OCI-LY7 (cell line): ENCODE results near the gene TBC1D23. TPM values are rescaled to one million over a fixed set of nuclear protein-coding genes. Genes with fewer than 3 reads are reported as not detected.

Experiments
- BruUV-seq: library from RNA; stranded (reverse); fragments of 400-500 nt; replicated peaks from 2 replicates; lab custom pipeline; 2021; lab: Mats Ljungman, UMichigan
- CTCF ChIA-PET: fragments of 300-600 bp; sonication (Branson Sonifier 250); formaldehyde crosslinking; loops from one replicate; lab custom pipeline; 2022; ENCODE audit warnings: antibody characterized with exemption; ENCODE audit not compliant: unreplicated experiment; lab: Charles Lee
- POLR2A ChIA-PET: fragments of 300-600 bp; sonication (Branson Sonifier 250); formaldehyde crosslinking; loops from one replicate; lab custom pipeline; 2022; ENCODE audit warnings: antibody characterized with exemption; lab: Charles Lee
- DNase-seq: peaks from one replicate; pipeline ENCODE4 v3.0.0-alpha.2; 2015; ENCODE audit warnings: low spot score
- H2AFZ ChIP-seq: fragments of 200-600 bp; sonication (generic), shearing (Covaris generic); 2 replicates; pipeline ENCODE4 v1.6.1; 2014; ENCODE audit warnings: mild to moderate bottlenecking, antibody characterized with exemption, low read length, moderate library complexity
- H3K27ac ChIP-seq: fragments of 200-600 bp; sonication (generic); 2 replicates; pipeline ENCODE4 v1.5.1; 2014; ENCODE audit warnings: mixed run types, low read depth, mild to moderate bottlenecking, moderate library complexity, low read length, inconsistent platforms; ENCODE audit not compliant: poor library complexity, severe bottlenecking
- H3K36me3 ChIP-seq: fragments of 200-600 bp; sonication (generic); 2 replicates; pipeline ENCODE4 v1.6.1; 2014; ENCODE audit warnings: mild to moderate bottlenecking, antibody characterized with exemption, low read length, moderate library complexity, mixed read lengths; ENCODE audit not compliant: insufficient read depth
- H3K4me1 ChIP-seq: fragments of 200-600 bp; sonication (generic); 2 replicates; pipeline ENCODE4 v1.5.1; 2014; ENCODE audit warnings: mild to moderate bottlenecking, low read length; ENCODE audit not compliant: insufficient read depth, poor library complexity, severe bottlenecking
- H3K4me2 ChIP-seq: fragments of 200-600 bp; sonication (generic); 2 replicates; pipeline ENCODE4 v1.6.1; 2014; ENCODE audit warnings: mild to moderate bottlenecking, low read length
- H3K4me3 ChIP-seq: fragments of 200-600 bp; sonication (generic); 2 replicates; pipeline ENCODE4 v1.5.1; 2014; ENCODE audit warnings: mild to moderate bottlenecking, low read depth, low read length; ENCODE audit not compliant: poor library complexity, severe bottlenecking
- H3K79me2 ChIP-seq: fragments of 200-600 bp; sonication (generic); 2 replicates; pipeline ENCODE4 v1.6.1; 2016; ENCODE audit warnings: low read depth, mild to moderate bottlenecking, low read length, moderate library complexity, mixed read lengths; ENCODE audit not compliant: insufficient read depth
- H3K9me2 ChIP-seq: fragments of 200-600 bp; sonication (generic); 2 replicates; pipeline ENCODE4 v1.6.1; 2016; ENCODE audit warnings: mild to moderate bottlenecking, low read length, mixed read lengths; ENCODE audit not compliant: insufficient read depth
- H3K9me3 ChIP-seq: fragments of 200-600 bp; sonication (generic); 2 replicates; pipeline ENCODE4 v1.6.1; 2014; ENCODE audit warnings: mild to moderate bottlenecking, mixed run types, low read length, mixed read lengths
- H4K20me1 ChIP-seq: fragments of 200-600 bp; sonication (generic); 2 replicates; pipeline ENCODE4 v1.6.1; 2014; ENCODE audit warnings: mild to moderate bottlenecking, antibody characterized with exemption, low read length, moderate library complexity, mixed read lengths; ENCODE audit not compliant: insufficient read depth
- EZH2phosphoT487 ChIP-seq: fragments of 200-600 bp; sonication (generic); IDR thresholded peaks from 2 replicates; pipeline ENCODE4 v1.6.1; 2018; ENCODE audit warnings: low read depth, borderline replicate concordance, mild to moderate bottlenecking, mixed run types, antibody characterized with exemption, low read length, moderate library complexity, mixed read lengths
- intact Hi-C: fragments of 100-400 bp; cut with micrococcal nuclease; formaldehyde crosslinking; loops from one replicate; pipeline ENCODE4 v1.10.0; 2022; ENCODE audit not compliant: unreplicated experiment
- total RNA-seq, 2 experiments: library from RNA; depleted of rRNA in 1 of 2; stranded (reverse); fragments of >200 nt in 1 of 2; shearing (Covaris generic) in 1 of 2; gene quantifications; 2 replicates each; pipeline ENCODE4 v1.2.3, GENCODE V29; 2014 to 2022
- TF ChIP-seq, protein P1 (sequence below): fragments of 200-600 bp; sonication (generic); conservative IDR thresholded peaks from 2 replicates; pipeline ENCODE4 v1.5.1; 2014; ENCODE audit warnings: mild to moderate bottlenecking, antibody characterized with exemption, low read length, moderate library complexity, mixed read lengths

Gene TBC1D23
- total RNA-seq, 2 experiments from 2014 or later: 12.0 to 23.4 TPM

DNA sequence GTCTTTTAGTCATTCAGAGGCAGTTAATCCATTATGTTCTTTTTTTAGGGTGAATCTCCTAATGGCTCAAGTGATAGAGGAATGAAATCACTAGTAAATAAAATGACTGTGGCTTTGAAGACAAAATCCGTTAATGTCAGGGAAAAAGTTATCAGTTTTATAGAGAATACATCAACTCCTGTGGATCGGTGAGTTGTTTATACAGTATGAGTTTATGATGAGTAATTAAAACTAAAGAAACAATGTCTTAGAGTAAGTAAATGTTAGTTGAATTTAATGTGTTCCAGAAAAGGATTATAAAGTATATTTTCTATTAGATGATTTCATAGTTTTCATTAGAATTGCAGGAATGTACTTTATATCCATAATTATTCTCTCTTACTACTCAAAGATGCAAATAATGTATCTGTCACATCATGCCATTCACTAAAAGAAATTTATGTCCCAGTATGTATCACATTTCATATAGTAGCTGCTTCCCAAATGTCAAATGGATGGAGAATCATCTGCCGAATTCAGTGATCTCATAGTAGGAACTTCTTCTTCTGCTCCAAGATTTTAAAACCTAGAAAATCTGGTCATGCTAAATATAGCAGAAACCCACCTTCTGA is 49.7 kb downstream of the TBC1D23 start:
- Histone ChIP-seq H2AFZ (no peak overlapping the region), H3K4me2 (no peak overlapping the region), H3K4me1 (no peaks in the 10 kb centered on the region), H3K36me3 (no peaks in the 10 kb centered on the region), H4K20me1 (no peaks in the 10 kb centered on the region), H3K27ac (no peak overlapping the region), H3K79me2 (no peaks in the 10 kb centered on the region), H3K4me3 (no peak overlapping the region), H3K9me2 (no peaks in the 10 kb centered on the region), H3K9me3 (no peaks in the 10 kb centered on the region)
- intact Hi-C loops: no loop called here
- CTCF ChIA-PET: no interaction called here
- no peak for DNase-seq
- POLR2A ChIA-PET: no interaction called here
- BruUV-seq: no TSS peak
- TF ChIP-seq EZH2phosphoT487: no peak
- TF ChIP-seq, protein P1, sequence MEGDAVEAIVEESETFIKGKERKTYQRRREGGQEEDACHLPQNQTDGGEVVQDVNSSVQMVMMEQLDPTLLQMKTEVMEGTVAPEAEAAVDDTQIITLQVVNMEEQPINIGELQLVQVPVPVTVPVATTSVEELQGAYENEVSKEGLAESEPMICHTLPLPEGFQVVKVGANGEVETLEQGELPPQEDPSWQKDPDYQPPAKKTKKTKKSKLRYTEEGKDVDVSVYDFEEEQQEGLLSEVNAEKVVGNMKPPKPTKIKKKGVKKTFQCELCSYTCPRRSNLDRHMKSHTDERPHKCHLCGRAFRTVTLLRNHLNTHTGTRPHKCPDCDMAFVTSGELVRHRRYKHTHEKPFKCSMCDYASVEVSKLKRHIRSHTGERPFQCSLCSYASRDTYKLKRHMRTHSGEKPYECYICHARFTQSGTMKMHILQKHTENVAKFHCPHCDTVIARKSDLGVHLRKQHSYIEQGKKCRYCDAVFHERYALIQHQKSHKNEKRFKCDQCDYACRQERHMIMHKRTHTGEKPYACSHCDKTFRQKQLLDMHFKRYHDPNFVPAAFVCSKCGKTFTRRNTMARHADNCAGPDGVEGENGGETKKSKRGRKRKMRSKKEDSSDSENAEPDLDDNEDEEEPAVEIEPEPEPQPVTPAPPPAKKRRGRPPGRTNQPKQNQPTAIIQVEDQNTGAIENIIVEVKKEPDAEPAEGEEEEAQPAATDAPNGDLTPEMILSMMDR: no peak

DNA sequence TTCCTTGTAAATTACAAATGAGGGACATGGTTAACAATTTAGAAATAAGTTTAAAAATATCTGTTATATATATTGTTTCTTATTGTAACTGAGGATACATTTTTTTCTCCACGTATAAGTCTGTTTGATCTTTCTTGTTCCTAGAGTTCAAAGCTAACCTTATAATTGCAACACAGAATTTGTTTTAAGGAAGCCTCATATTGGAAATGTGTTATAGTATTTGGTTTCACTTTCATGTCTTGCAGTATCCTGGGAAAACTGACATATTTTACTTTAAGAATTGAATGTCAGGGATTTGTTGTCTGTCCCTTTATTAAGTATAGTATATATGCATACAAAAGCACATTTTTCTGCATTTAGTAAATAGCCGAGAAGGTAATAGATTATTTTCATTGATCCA is 50.2 kb downstream of the TBC1D23 start:
- intact Hi-C loops: no loop called here
- Histone ChIP-seq H3K9me2 (no peaks in the 10 kb centered on the region), H3K36me3 (no peaks in the 10 kb centered on the region), H3K4me2 (no peak overlapping the region), H3K27ac (no peak overlapping the region), H3K4me3 (no peak overlapping the region), H2AFZ (no peak overlapping the region), H3K4me1 (no peaks in the 10 kb centered on the region), H3K79me2 (no peaks in the 10 kb centered on the region), H3K9me3 (no peaks in the 10 kb centered on the region), H4K20me1 (no peaks in the 10 kb centered on the region)
- BruUV-seq: no TSS peak
- TF ChIP-seq EZH2phosphoT487: no peak
- TF ChIP-seq, protein P1: no peak
- no peak for DNase-seq
- ChIA-PET CTCF (no interaction called here), POLR2A (no interaction called here)

DNA sequence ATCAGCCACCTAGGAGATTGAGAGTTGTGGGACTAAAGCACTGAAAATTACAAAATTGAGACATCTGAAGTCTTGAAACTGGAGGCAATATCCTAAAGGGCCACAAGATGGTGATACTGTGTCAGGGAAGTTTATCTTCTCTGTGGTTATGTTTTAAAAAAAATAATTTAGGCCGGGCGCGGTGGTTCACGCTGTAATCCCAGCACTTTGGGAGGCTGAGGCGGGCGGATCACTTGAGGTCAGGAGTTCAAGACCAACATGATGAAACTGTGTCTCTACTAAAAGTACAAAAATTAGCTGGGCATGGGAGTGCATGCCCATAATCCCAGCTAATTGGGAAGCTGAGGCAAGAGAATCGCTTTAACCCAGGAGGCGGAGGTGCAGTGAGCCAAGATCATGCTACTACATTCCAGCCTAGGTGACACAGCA is 55.9 kb downstream of the TBC1D23 start:
- no TSS peak for BruUV-seq
- Histone ChIP-seq H3K9me3 (no peaks in the 10 kb centered on the region), H3K4me1 (no peaks in the 10 kb centered on the region), H3K27ac (no peak overlapping the region), H3K4me3 (no peak overlapping the region), H3K79me2 (no peaks in the 10 kb centered on the region), H3K9me2 (no peaks in the 10 kb centered on the region), H3K4me2 (no peak overlapping the region), H4K20me1 (no peaks in the 10 kb centered on the region), H2AFZ (no peak overlapping the region), H3K36me3 (peaks cover 5% of the 10 kb centered on the region; the same call in 1 of the 2 replicates)
- POLR2A ChIA-PET: interaction anchor here (0.6 to 1.0 kb wide), 5 partner anchors 10 to 272 kb away, joined by 3 to 4 read pairs (median 3); no protein-coding TSS in a partner anchor
- DNase-seq: peak; percentile 64
- TF ChIP-seq, protein P1: peak; percentile 83
- no peak for TF ChIP-seq EZH2phosphoT487
- intact Hi-C loops: loop anchor here (1.0 kb wide), 1 partner anchor 274 kb away; no protein-coding TSS in a partner anchor
- CTCF ChIA-PET: no interaction called here
